M059J (cell line): ENCODE measurements around the gene ANKRD6. TPM values are rescaled to one million over a fixed set of nuclear protein-coding genes. Genes with fewer than 3 reads are reported as not detected.

ENCODE experiments used
- DNase-seq: peaks from one replicate; pipeline ENCODE4 v3.0.0-alpha.2; 2012; ENCODE audit warnings: low read depth
- total RNA-seq: library from RNA; depleted of rRNA; stranded (reverse); fragments of >200 nt; shearing (Covaris generic); gene quantifications from 2 replicates; pipeline ENCODE4 v1.2.3, GENCODE V29; 2014

The ANKRD6 gene
- total RNA-seq, 1 experiment from 2014 or later = 0.57 TPM

- DNase-seq = no peak
Observed at GRCh38 chr6:89413006-89413400, 19.9 kb upstream of the ANKRD6 start.

GRCh38 chr6:89414215-89414614 is 18.7 kb upstream of the ANKRD6 start:
- no peak for DNase-seq

- DNase-seq = no peak
Observed at GRCh38 chr6:89415185-89415584, 17.8 kb upstream of the ANKRD6 start.

- no peak for DNase-seq
Observed at GRCh38 chr6:89416796-89417195, 16.2 kb upstream of the ANKRD6 start.

- no peak for DNase-seq
Observed at GRCh38 chr6:89430201-89430962, 2.6 kb upstream of the ANKRD6 start.

GRCh38 chr6:89433252-89434149 is 549 bp downstream of the ANKRD6 start:
- DNase-seq = peak; percentile 16

GRCh38 chr6:89434150-89434499 is 1.2 kb downstream of the ANKRD6 start:
- DNase-seq = no peak

- DNase-seq = no peak
Observed at GRCh38 chr6:89434954-89435353, 2.0 kb downstream of the ANKRD6 start.

GRCh38 chr6:89436226-89436625 is 3.3 kb downstream of the ANKRD6 start:
- no peak for DNase-seq

- no peak for DNase-seq
Observed at GRCh38 chr6:89438248-89438647, 5.3 kb downstream of the ANKRD6 start.

- DNase-seq = no peak
Observed at GRCh38 chr6:89439014-89439413, 6.1 kb downstream of the ANKRD6 start.

GRCh38 chr6:89440200-89440599 is 7.2 kb downstream of the ANKRD6 start:
- no peak for DNase-seq

GRCh38 chr6:89443658-89444057 is 10.7 kb downstream of the ANKRD6 start:
- no peak for DNase-seq

- DNase-seq = no peak
Observed at GRCh38 chr6:89449193-89449592, 16.2 kb downstream of the ANKRD6 start.

- no peak for DNase-seq
Observed at GRCh38 chr6:89452281-89452680, 19.3 kb downstream of the ANKRD6 start.

GRCh38 chr6:89454300-89454699 is 21.3 kb downstream of the ANKRD6 start:
- DNase-seq = no peak

GRCh38 chr6:89458704-89459103 is 25.8 kb downstream of the ANKRD6 start:
- DNase-seq = no peak

- no peak for DNase-seq
Observed at GRCh38 chr6:89459501-89459900, 26.5 kb downstream of the ANKRD6 start.

- DNase-seq = no peak
Observed at GRCh38 chr6:89460713-89461112, 27.8 kb downstream of the ANKRD6 start.

GRCh38 chr6:89462503-89462902 is 29.6 kb downstream of the ANKRD6 start:
- DNase-seq = no peak

GRCh38 chr6:89464295-89464694 is 31.3 kb downstream of the ANKRD6 start:
- no peak for DNase-seq

GRCh38 chr6:89467437-89467836 is 34.5 kb downstream of the ANKRD6 start:
- no peak for DNase-seq

GRCh38 chr6:89468998-89469397 is 36.0 kb downstream of the ANKRD6 start:
- DNase-seq = no peak
